Muscle layer of duodenum (tissue), 2 donors: ENCODE results near the gene RELL1.

ENCODE experiments used
- H3K27ac ChIP-seq: one replicate; pipeline ENCODE4 v1.7.0; 2013; ENCODE audit warnings: mild to moderate bottlenecking, low read length
- H3K27me3 ChIP-seq: one replicate; pipeline ENCODE4 v1.7.0; 2013; ENCODE audit warnings: low read depth, mild to moderate bottlenecking, control low read depth, low read length
- H3K36me3 ChIP-seq, 2 donors: one replicate each; pipeline ENCODE4 v1.7.0; 2013; ENCODE audit warnings: low read length in 2 of 2, control low read depth in 1 of 2, mild to moderate bottlenecking in 1 of 2; ENCODE audit not compliant: insufficient read depth in 2 of 2, control insufficient read depth in 1 of 2
- H3K4me1 ChIP-seq, 2 donors: one replicate each; pipeline ENCODE4 v1.7.0; 2013; ENCODE audit warnings: low read length in 2 of 2, mild to moderate bottlenecking in 2 of 2, control low read depth in 1 of 2, moderate library complexity in 1 of 2; ENCODE audit not compliant: insufficient read depth in 2 of 2, control insufficient read depth in 1 of 2
- H3K4me3 ChIP-seq, 2 donors: one replicate each; pipeline ENCODE4 v1.7.0; 2013; ENCODE audit warnings: low read length in 2 of 2, low read depth in 1 of 2, mild to moderate bottlenecking in 1 of 2
- H3K9me3 ChIP-seq, 2 donors: one replicate each; pipeline ENCODE4 v1.7.0; 2013; ENCODE audit warnings: low read length in 2 of 2, control low read depth in 1 of 2, mild to moderate bottlenecking in 1 of 2; ENCODE audit not compliant: control insufficient read depth in 1 of 2
- donor health status: healthy.

Gene RELL1

GRCh38 chr4:37663552-37663951, 22.6 kb downstream of the RELL1 start:
- Histone ChIP-seq H3K4me3 (no peak overlapping the region), H3K9me3 (no peaks in the 10 kb centered on the region), H3K27me3 (no peaks in the 10 kb centered on the region), H3K27ac (no peak overlapping the region), H3K4me1 (peaks cover 37 to 38% of the 10 kb centered on the region in 2 donors), H3K36me3 (no peaks in the 10 kb centered on the region)

- no peaks in the 10 kb centered on the region for H3K27me3 ChIP-seq
- H3K9me3 ChIP-seq = no peaks in the 10 kb centered on the region
- no peaks in the 10 kb centered on the region for H3K36me3 ChIP-seq
- H3K4me1 ChIP-seq = peaks cover 37 to 38% of the 10 kb centered on the region in 2 donors
- no peak overlapping the region for H3K4me3 ChIP-seq
- H3K27ac ChIP-seq = peak overlapping the region; percentile 50
Observed at GRCh38 chr4:37662861-37663390, 23.2 kb downstream of the RELL1 start.

GRCh38 chr4:37662251-37662650, 23.9 kb downstream of the RELL1 start:
- no peaks in the 10 kb centered on the region for H3K36me3 ChIP-seq
- H3K9me3 ChIP-seq = no peaks in the 10 kb centered on the region
- peak overlapping the region in 1 of 2 donors; percentile 2 for H3K4me3 ChIP-seq
- peak overlapping the region; percentile 50 for H3K27ac ChIP-seq
- H3K27me3 ChIP-seq = no peaks in the 10 kb centered on the region
- H3K4me1 ChIP-seq = peaks cover 37 to 38% of the 10 kb centered on the region in 2 donors

GRCh38 chr4:37661772-37662171, 24.4 kb downstream of the RELL1 start:
- Histone ChIP-seq H3K9me3 (no peaks in the 10 kb centered on the region), H3K27me3 (no peaks in the 10 kb centered on the region), H3K4me1 (peaks cover 33 to 34% of the 10 kb centered on the region in 2 donors), H3K27ac (no peak overlapping the region), H3K4me3 (peak overlapping the region in 1 of 2 donors; percentile 2), H3K36me3 (no peaks in the 10 kb centered on the region)

DNA sequence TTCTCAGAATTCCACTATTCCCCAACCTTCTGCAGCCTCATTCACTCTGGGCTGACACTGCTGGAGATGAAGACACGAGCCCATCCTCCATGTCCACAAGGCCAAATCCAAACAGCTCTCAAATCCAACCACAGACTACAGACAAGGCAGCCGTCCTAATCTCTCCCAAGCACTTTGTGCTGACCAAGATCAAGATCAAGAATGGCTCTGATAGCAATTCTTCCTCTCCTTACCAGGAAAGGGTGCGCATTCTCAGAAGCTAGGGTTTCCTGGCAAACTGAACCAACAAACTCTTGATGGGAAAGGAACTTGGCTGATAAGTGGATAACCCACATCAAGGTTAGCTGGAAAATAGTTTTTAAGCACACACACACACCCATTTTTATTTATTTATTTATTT, 26.5 kb downstream of the RELL1 start:
- no peaks in the 10 kb centered on the region for H3K36me3 ChIP-seq
- H3K9me3 ChIP-seq = no peaks in the 10 kb centered on the region
- H3K4me1 ChIP-seq = peaks cover 12 to 14% of the 10 kb centered on the region in 2 donors
- no peak overlapping the region for H3K4me3 ChIP-seq
- H3K27ac ChIP-seq = no peak overlapping the region
- no peaks in the 10 kb centered on the region for H3K27me3 ChIP-seq

- no peaks in the 10 kb centered on the region for H3K9me3 ChIP-seq
- H3K4me1 ChIP-seq = peaks cover 0 to 2% of the 10 kb centered on the region in 2 donors
- H3K36me3 ChIP-seq = no peaks in the 10 kb centered on the region
- no peak overlapping the region for H3K4me3 ChIP-seq
- H3K27ac ChIP-seq = no peak overlapping the region
- H3K27me3 ChIP-seq = no peaks in the 10 kb centered on the region
Observed at GRCh38 chr4:37656649-37657048, 29.5 kb downstream of the RELL1 start.

- Histone ChIP-seq H3K27ac (no peak overlapping the region), H3K4me1 (peaks cover 0 to under 1% of the 10 kb centered on the region in 2 donors), H3K4me3 (no peak overlapping the region), H3K9me3 (no peaks in the 10 kb centered on the region), H3K27me3 (no peaks in the 10 kb centered on the region), H3K36me3 (peaks cover 0 to 4% of the 10 kb centered on the region in 2 donors)
Observed at GRCh38 chr4:37653601-37654000, 32.6 kb downstream of the RELL1 start.

DNA sequence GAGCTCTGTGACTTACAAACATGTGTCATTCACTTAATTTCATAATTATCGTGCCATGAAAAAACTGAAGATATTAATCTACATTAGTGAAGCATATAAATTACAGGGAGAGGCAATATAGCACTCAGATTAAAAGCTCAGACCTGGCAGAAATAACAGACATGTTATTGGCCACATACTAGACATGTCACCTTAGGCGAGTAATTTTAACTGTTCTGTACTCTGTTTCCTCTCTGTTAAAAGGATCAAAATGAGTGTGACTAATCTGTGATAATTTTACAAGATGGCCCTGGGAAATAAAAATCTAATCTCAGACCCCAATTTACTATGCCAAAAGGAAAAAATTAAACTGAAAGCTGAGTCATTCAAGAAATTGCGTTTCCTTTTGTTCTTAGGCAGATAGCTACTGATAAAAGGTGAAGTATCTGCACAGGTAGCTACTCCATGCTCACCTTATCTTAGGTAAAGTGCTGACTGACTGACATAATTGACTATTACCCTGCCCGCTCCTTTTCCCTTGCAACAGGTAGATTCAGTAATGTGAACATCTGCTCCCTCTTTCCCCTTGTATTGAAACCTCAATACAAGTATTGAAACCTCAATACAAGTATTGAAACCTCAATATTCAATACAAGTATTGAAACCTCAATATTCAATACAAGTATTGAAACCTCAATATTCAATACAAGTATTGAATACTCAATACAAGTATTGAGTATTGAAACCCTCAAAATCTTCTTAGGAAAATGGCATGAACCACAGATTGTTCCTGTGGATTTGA, 33.2 kb downstream of the RELL1 start:
- H3K9me3 ChIP-seq = no peaks in the 10 kb centered on the region
- no peak overlapping the region for H3K27ac ChIP-seq
- H3K27me3 ChIP-seq = no peaks in the 10 kb centered on the region
- H3K4me1 ChIP-seq = peaks cover 4 to 6% of the 10 kb centered on the region in 2 donors
- no peak overlapping the region for H3K4me3 ChIP-seq
- H3K36me3 ChIP-seq = peaks cover 0 to 6% of the 10 kb centered on the region in 2 donors

- peaks cover 6 to 15% of the 10 kb centered on the region in 2 donors for H3K36me3 ChIP-seq
- H3K27me3 ChIP-seq = no peaks in the 10 kb centered on the region
- H3K27ac ChIP-seq = no peak overlapping the region
- H3K4me1 ChIP-seq = peaks cover 4 to 9% of the 10 kb centered on the region in 2 donors
- H3K4me3 ChIP-seq = no peak overlapping the region
- no peaks in the 10 kb centered on the region for H3K9me3 ChIP-seq
Observed at GRCh38 chr4:37651781-37652377, 34.3 kb downstream of the RELL1 start.

DNA sequence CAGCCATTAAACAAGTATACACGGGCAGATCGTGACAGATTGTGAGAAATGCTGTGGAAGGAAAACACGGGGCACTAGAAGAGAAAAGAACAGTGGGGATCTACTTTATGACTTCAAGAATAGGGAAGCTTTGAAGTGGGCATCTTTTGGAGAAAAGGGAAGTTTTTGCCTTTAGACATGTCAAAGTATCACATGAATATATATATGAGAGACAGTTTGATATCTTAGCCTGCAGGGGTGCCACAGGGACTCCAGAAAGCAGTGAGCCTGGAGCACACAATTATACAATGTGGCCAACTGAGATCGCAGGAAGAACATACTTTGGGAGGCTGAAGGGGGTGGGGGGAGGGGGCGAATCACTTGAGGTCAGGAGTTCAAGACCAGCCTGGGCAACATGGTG, 35.7 kb downstream of the RELL1 start:
- Histone ChIP-seq H3K9me3 (no peaks in the 10 kb centered on the region), H3K27ac (no peak overlapping the region), H3K27me3 (no peaks in the 10 kb centered on the region), H3K36me3 (peaks cover 7 to 28% of the 10 kb centered on the region in 2 donors), H3K4me3 (no peak overlapping the region), H3K4me1 (peaks cover 4 to 9% of the 10 kb centered on the region in 2 donors)

- H3K27ac ChIP-seq = no peak overlapping the region
Observed at GRCh38 chr4:37649268-37649667, 36.9 kb downstream of the RELL1 start.

More at GRCh38 chr4:37649268-37649667, 36.9 kb downstream of the RELL1 start:
- Histone ChIP-seq H3K4me1 (peaks cover 4 to 9% of the 10 kb centered on the region in 2 donors), H3K9me3 (no peaks in the 10 kb centered on the region), H3K27me3 (no peaks in the 10 kb centered on the region), H3K4me3 (no peak overlapping the region), H3K36me3 (peaks cover 7 to 34% of the 10 kb centered on the region in 2 donors)
